ENCODE measurements around the gene KSR2.

KSR2 gene

GRCh38 chr12:117968151-117968789 lies 520 bp downstream of the KSR2 start:
- no peak overlapping the region for H3K4me3 ChIP-seq (ENCODE audit: low read depth, low read length)
- TF ChIP-seq CTCF (IDR thresholded peaks at IDR 0.05; ENCODE audit: low read depth, low read length) = no peak

GRCh38 chr12:117967512-117967911 lies 1.3 kb downstream of the KSR2 start:
- no peak for TF ChIP-seq CTCF (IDR thresholded peaks at IDR 0.05; ENCODE audit: low read depth, low read length)
- no peak overlapping the region for H3K4me3 ChIP-seq (ENCODE audit: low read depth, low read length)

- no peak overlapping the region for H3K4me3 ChIP-seq (ENCODE audit: low read depth, low read length)
- no peak for TF ChIP-seq CTCF (IDR thresholded peaks at IDR 0.05; ENCODE audit: low read depth, low read length)
These were observed 1.7 kb downstream of the KSR2 start for GRCh38 chr12:117967043-117967442.

- no peak overlapping the region for H3K4me3 ChIP-seq (ENCODE audit: low read depth, low read length)
- no peak for TF ChIP-seq CTCF (IDR thresholded peaks at IDR 0.05; ENCODE audit: low read depth, low read length)
These were observed 2.3 kb downstream of the KSR2 start for GRCh38 chr12:117966511-117966910.

- TF ChIP-seq CTCF (IDR thresholded peaks at IDR 0.05; ENCODE audit: low read depth, low read length) = no peak
These were observed 5.0 kb downstream of the KSR2 start for GRCh38 chr12:117963836-117964235.

GRCh38 chr12:117936722-117937484 lies 31.9 kb downstream of the KSR2 start:
- H3K4me3 ChIP-seq (ENCODE audit: low read depth, low read length) = no peak overlapping the region
- TF ChIP-seq CTCF (IDR thresholded peaks at IDR 0.05; ENCODE audit: low read depth, low read length) = no peak

More at GRCh38 chr12:117963836-117964235, 5.0 kb downstream of the KSR2 start:
- H3K4me3 ChIP-seq (ENCODE audit: low read depth, low read length) = no peak overlapping the region

- TF ChIP-seq CTCF (IDR thresholded peaks at IDR 0.05; ENCODE audit: low read depth, low read length) = no peak
- no peak overlapping the region for H3K4me3 ChIP-seq (ENCODE audit: low read depth, low read length)
These were observed 35.2 kb downstream of the KSR2 start for GRCh38 chr12:117933545-117933944.
